ENCODE measurements around the gene NOP53. TPM values are rescaled to one million over a fixed set of nuclear protein-coding genes. Genes with fewer than 3 reads are reported as not detected.

The NOP53 gene
- total and polyA plus RNA-seq, 2 of the 13 experiments (the other 11 are each of a cell fraction or from before 2014, with no cell fraction given), result 53.9 to 141 TPM

DNA sequence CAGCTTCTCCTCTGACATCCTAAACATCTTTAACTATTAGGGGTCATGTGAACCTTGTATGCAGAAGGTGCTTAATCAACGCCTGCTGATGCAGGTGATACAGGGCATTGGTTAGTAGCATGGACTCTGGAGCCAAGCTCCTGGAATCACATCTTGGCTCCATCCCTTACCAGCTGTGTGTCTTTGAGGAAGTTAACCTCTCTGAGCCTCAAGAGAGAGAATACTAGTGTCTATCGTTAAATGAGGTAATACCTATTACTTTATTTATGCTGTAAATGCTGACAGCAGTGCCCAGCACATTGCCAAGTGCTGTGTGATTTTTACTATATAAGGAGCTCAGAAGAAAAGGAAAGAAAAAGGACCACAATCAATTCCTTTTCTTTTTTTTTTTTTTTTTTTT is 22.0 kb downstream of the NOP53 start:
- no peak for ATAC-seq
- no peak for DNase-seq (ENCODE audit: low spot score)
- POLR2A ChIA-PET, result no interaction called here
- no peak for FAIRE-seq
- Histone ChIP-seq H4K20me1 (ENCODE audit: insufficient read depth, low read length) (no peaks in the 10 kb centered on the region), H3K79me2 (ENCODE audit: insufficient read depth, low read length) (no peaks in the 10 kb centered on the region), H2AFZ (ENCODE audit: low read length) (no peak overlapping the region), H3K4me1 (ENCODE audit: insufficient read depth, low read length) (peaks cover 41% of the 10 kb centered on the region), H3K27ac (ENCODE audit: extremely low read length, insufficient read depth, low read length) (no peak overlapping the region), H3K9me3 (ENCODE audit: low read length) (no peaks in the 10 kb centered on the region), H3K9ac (ENCODE audit: insufficient read depth, low read depth, low read length) (no peak overlapping the region), H3K36me3 (replicated peaks in 1 of 2; ENCODE audit: control insufficient read depth in 1 of 2, insufficient read depth in 2 of 2, low read length in 2 of 2) (no peaks in the 10 kb centered on the region), H3K4me2 (ENCODE audit: low read depth, low read length) (no peak overlapping the region), H3K4me3 (replicated peaks in 1 of 3; ENCODE audit: insufficient read depth in 1 of 3, low read depth in 2 of 3, low read length in 3 of 3) (no peak overlapping the region), H3K27me3 (ENCODE audit: control insufficient read depth in 1 of 2, insufficient read depth in 2 of 2, low read length in 2 of 2) (no peaks in the 10 kb centered on the region)
- intact Hi-C loops (cut with micrococcal nuclease; ENCODE audit: unreplicated experiment) (no loop called here), in situ Hi-C loops (cut with HindIII; ENCODE audit: extremely low pct_ligation_motif_present, low pct_unique_long_range_greater_than_20kb) (no loop called here)
- CTCF ChIA-PET (ENCODE audit: low intra/inter-chr PET ratio, low total read pairs), result interaction anchor here (2.9 kb wide), 1 partner anchor 20 kb away, joined by 47 read pairs; no protein-coding TSS in a partner anchor
- WGBS (ENCODE audit: low lambda C conversion rate), result 27% methylated on average over 2 of the region's 2 CpGs
- BruUV-seq (replicated peaks), result no TSS peak
- TF ChIP-seq EP300 (IDR thresholded peaks at IDR 0.05; ENCODE audit: low read depth in 2 of 2, low read length in 2 of 2) (no peak), EP300 (CRISPR knock-in tag; IDR thresholded peaks at IDR 0.05; ENCODE audit: borderline replicate concordance) (no peak), ZMYM2 (CRISPR knock-in tag; IDR thresholded peaks at IDR 0.05) (no peak), FOXP1 (IDR thresholded peaks at IDR 0.05) (no peak), FOXP1 (CRISPR knock-in tag; IDR thresholded peaks at IDR 0.05) (no peak), ZNF33A (CRISPR knock-in tag; IDR thresholded peaks at IDR 0.05; ENCODE audit: borderline replicate concordance) (no peak), ZNF44 (CRISPR knock-in tag; IDR thresholded peaks at IDR 0.05) (no peak), ZFP37 (CRISPR knock-in tag; IDR thresholded peaks at IDR 0.05; ENCODE audit: borderline replicate concordance) (no peak), ZNF383 (CRISPR knock-in tag; IDR thresholded peaks at IDR 0.05; ENCODE audit: borderline replicate concordance) (no peak), U2AF2 (IDR thresholded peaks at IDR 0.05; ENCODE audit: low read depth, low read length) (no peak), GATA4 (IDR thresholded peaks at IDR 0.05; ENCODE audit: borderline replicate concordance, low read depth) (no peak), ZNF138 (CRISPR knock-in tag; IDR thresholded peaks at IDR 0.05; ENCODE audit: low read depth) (no peak), ZSCAN20 (CRISPR knock-in tag; IDR thresholded peaks at IDR 0.05; ENCODE audit: borderline replicate concordance) (no peak), GATAD1 (CRISPR knock-in tag; IDR thresholded peaks at IDR 0.05) (no peak)
- TF ChIP-seq, protein P1, sequence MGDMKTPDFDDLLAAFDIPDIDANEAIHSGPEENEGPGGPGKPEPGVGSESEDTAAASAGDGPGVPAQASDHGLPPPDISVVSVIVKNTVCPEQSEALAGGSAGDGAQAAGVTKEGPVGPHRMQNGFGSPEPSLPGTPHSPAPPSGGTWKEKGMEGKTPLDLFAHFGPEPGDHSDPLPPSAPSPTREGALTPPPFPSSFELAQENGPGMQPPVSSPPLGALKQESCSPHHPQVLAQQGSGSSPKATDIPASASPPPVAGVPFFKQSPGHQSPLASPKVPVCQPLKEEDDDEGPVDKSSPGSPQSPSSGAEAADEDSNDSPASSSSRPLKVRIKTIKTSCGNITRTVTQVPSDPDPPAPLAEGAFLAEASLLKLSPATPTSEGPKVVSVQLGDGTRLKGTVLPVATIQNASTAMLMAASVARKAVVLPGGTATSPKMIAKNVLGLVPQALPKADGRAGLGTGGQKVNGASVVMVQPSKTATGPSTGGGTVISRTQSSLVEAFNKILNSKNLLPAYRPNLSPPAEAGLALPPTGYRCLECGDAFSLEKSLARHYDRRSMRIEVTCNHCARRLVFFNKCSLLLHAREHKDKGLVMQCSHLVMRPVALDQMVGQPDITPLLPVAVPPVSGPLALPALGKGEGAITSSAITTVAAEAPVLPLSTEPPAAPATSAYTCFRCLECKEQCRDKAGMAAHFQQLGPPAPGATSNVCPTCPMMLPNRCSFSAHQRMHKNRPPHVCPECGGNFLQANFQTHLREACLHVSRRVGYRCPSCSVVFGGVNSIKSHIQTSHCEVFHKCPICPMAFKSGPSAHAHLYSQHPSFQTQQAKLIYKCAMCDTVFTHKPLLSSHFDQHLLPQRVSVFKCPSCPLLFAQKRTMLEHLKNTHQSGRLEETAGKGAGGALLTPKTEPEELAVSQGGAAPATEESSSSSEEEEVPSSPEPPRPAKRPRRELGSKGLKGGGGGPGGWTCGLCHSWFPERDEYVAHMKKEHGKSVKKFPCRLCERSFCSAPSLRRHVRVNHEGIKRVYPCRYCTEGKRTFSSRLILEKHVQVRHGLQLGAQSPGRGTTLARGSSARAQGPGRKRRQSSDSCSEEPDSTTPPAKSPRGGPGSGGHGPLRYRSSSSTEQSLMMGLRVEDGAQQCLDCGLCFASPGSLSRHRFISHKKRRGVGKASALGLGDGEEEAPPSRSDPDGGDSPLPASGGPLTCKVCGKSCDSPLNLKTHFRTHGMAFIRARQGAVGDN (CRISPR knock-in tag; IDR thresholded peaks at IDR 0.05), result no peak
- TF ChIP-seq, protein P2, sequence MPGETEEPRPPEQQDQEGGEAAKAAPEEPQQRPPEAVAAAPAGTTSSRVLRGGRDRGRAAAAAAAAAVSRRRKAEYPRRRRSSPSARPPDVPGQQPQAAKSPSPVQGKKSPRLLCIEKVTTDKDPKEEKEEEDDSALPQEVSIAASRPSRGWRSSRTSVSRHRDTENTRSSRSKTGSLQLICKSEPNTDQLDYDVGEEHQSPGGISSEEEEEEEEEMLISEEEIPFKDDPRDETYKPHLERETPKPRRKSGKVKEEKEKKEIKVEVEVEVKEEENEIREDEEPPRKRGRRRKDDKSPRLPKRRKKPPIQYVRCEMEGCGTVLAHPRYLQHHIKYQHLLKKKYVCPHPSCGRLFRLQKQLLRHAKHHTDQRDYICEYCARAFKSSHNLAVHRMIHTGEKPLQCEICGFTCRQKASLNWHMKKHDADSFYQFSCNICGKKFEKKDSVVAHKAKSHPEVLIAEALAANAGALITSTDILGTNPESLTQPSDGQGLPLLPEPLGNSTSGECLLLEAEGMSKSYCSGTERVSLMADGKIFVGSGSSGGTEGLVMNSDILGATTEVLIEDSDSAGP (CRISPR knock-in tag; IDR thresholded peaks at IDR 0.05; ENCODE audit: borderline replicate concordance), result no peak
